ENCODE results near the gene DENND1A. TPM values are rescaled to one million over a fixed set of nuclear protein-coding genes. Genes with fewer than 3 reads are reported as not detected.
"Not testable (repeated sequence)": the region's sequence is repeated elsewhere in the genome, so short reads cannot be mapped to it uniquely, and the experiment has no call there.

Gene DENND1A
- total RNA-seq, 4 donors from 2014 or later: 19.2 to 26.9 (median 24.0) TPM

DNA sequence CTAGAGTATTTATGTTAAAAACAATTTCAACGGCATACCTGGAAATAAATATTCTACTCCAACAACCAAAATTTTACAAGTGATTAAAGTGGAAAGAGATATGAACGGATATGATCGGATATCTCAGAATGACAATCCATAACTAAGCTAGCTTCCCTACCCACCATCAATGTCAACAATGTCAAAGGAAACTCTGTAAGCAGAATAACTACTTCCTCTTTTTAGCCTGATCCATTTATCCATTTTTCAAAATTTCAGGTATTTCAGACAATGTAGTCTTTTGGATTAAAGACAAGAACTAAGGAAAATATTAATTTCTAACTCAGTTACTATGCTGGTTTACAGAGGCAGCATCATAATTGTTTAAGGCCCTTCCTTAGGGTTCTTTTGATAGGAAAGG is 188.7 kb downstream of the DENND1A start:
- Histone ChIP-seq H3K27me3 (no peaks in the 10 kb centered on the region), H3K4me3 (no peak overlapping the region), H3K9me3 (no peaks in the 10 kb centered on the region), H3K4me1 (peaks cover 9 to 28% (median 26%) of the 10 kb centered on the region in 4 donors), H3K36me3 (no peaks in the 10 kb centered on the region), H3K27ac (replicated peaks in 1 of 4) (peak overlapping the region in 1 of 4 donors; percentile 52)
- no peak for DNase-seq (ENCODE audit: extremely low spot score)
- TF ChIP-seq POLR2A (IDR thresholded peaks at IDR 0.05; ENCODE audit: low read depth) (no peak), EP300 (IDR thresholded peaks at IDR 0.05) (no peak), POLR2AphosphoS5 (IDR thresholded peaks at IDR 0.05) (no peak)
- TF ChIP-seq, protein P1, sequence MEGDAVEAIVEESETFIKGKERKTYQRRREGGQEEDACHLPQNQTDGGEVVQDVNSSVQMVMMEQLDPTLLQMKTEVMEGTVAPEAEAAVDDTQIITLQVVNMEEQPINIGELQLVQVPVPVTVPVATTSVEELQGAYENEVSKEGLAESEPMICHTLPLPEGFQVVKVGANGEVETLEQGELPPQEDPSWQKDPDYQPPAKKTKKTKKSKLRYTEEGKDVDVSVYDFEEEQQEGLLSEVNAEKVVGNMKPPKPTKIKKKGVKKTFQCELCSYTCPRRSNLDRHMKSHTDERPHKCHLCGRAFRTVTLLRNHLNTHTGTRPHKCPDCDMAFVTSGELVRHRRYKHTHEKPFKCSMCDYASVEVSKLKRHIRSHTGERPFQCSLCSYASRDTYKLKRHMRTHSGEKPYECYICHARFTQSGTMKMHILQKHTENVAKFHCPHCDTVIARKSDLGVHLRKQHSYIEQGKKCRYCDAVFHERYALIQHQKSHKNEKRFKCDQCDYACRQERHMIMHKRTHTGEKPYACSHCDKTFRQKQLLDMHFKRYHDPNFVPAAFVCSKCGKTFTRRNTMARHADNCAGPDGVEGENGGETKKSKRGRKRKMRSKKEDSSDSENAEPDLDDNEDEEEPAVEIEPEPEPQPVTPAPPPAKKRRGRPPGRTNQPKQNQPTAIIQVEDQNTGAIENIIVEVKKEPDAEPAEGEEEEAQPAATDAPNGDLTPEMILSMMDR (IDR thresholded peaks at IDR 0.05): no peak
- intact Hi-C loops (cut with DNase I): no loop called here
- WGBS: 73% methylated on average over 3 of the region's 3 CpGs

DNA sequence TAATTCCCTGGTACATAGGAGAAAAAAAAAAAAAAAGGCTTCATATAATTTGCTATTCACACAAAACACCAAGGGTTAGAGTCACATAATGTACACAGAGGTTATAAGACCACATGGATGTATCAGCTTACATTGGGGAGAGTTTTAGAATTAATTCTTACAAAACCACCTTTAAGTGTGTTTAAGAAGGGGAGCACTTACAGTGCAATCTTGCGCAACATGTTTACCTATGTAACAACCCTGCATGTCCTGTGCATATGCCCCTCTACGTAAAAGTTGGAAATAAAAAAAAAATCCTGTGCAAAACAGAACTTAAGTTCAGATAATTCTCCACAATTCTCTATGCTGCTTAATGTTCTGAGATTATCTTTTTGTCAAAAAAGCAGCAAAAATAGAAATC is 190.0 kb downstream of the DENND1A start:
- Histone ChIP-seq H3K4me1 (peaks cover 9 to 28% (median 26%) of the 10 kb centered on the region in 4 donors), H3K27me3 (no peaks in the 10 kb centered on the region), H3K9me3 (no peaks in the 10 kb centered on the region), H3K27ac (replicated peaks in 1 of 4) (no peak overlapping the region), H3K36me3 (no peaks in the 10 kb centered on the region), H3K4me3 (no peak overlapping the region)
- 97% methylated on average over 2 of the region's 2 CpGs for WGBS
- DNase-seq (ENCODE audit: extremely low spot score): no peak
- intact Hi-C loops (cut with DNase I): no loop called here
- TF ChIP-seq POLR2A (IDR thresholded peaks at IDR 0.05; ENCODE audit: low read depth) (no peak), POLR2AphosphoS5 (IDR thresholded peaks at IDR 0.05) (no peak), EP300 (IDR thresholded peaks at IDR 0.05) (no peak)
- TF ChIP-seq, protein P1 (IDR thresholded peaks at IDR 0.05): no peak

DNA sequence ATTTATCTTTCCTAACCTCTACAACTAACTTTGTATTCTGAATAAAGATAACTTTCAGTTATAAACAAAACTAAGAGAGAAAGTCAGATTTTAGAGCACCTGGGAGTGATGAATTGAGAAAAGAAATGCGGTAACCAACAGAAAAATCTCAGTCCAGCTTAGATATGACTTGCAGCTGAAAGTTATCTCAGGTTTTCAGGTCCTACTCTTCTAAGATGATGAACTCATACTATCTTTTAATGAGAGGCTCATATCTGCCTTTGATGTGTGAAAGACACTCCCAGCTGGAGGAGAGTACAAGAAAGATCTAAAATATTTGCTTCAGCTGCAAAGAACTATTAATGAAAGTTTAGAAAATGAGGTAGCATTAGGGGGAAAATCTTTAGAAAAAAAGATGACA is 190.5 kb downstream of the DENND1A start:
- intact Hi-C loops (cut with DNase I): no loop called here
- Histone ChIP-seq H3K27me3 (no peaks in the 10 kb centered on the region), H3K36me3 (no peaks in the 10 kb centered on the region), H3K9me3 (no peaks in the 10 kb centered on the region), H3K4me1 (peaks cover 9 to 28% (median 26%) of the 10 kb centered on the region in 4 donors), H3K27ac (replicated peaks in 1 of 4) (no peak overlapping the region), H3K4me3 (no peak overlapping the region)
- 100% methylated on average over 1 of the region's 1 CpG for WGBS
- TF ChIP-seq, protein P1 (IDR thresholded peaks at IDR 0.05): no peak
- TF ChIP-seq EP300 (IDR thresholded peaks at IDR 0.05): no peak
- TF ChIP-seq POLR2A (IDR thresholded peaks at IDR 0.05; ENCODE audit: low read depth): no peak
- no peak for TF ChIP-seq POLR2AphosphoS5 (IDR thresholded peaks at IDR 0.05)
- no peak for DNase-seq (ENCODE audit: extremely low spot score)

DNA sequence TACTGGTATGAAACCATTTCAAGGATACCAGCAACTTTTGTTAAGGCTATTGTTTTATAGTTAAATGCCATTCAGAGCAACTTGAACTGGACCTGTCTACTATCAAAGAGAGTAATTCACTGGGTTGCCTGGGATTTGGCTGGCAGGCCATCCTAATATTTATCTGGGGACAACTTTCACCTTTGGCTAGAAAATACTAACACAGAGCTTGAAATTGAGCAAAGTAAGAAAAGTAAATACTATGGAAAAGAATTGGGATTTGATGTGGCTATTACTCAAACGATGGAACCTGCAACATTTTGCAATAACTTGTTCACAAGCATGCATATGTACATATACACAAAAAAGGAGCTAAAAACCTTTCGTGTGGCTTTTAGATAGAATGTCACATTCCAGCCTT is 191.3 kb downstream of the DENND1A start:
- intact Hi-C loops (cut with DNase I): no loop called here
- H3K4me1 ChIP-seq: peaks cover 9 to 28% (median 26%) of the 10 kb centered on the region in 4 donors
- DNase-seq (ENCODE audit: extremely low spot score): no peak
- no peaks in the 10 kb centered on the region for H3K9me3 ChIP-seq
- no peaks in the 10 kb centered on the region for H3K27me3 ChIP-seq
- no peak overlapping the region for H3K27ac ChIP-seq (replicated peaks in 1 of 4)
- no peak overlapping the region for H3K4me3 ChIP-seq
- 92% methylated on average over 2 of the region's 2 CpGs for WGBS
- no peak for TF ChIP-seq POLR2AphosphoS5 (IDR thresholded peaks at IDR 0.05)
- no peak for TF ChIP-seq POLR2A (IDR thresholded peaks at IDR 0.05; ENCODE audit: low read depth)
- no peak for TF ChIP-seq EP300 (IDR thresholded peaks at IDR 0.05)
- TF ChIP-seq, protein P1 (IDR thresholded peaks at IDR 0.05): no peak
- no peaks in the 10 kb centered on the region for H3K36me3 ChIP-seq

DNA sequence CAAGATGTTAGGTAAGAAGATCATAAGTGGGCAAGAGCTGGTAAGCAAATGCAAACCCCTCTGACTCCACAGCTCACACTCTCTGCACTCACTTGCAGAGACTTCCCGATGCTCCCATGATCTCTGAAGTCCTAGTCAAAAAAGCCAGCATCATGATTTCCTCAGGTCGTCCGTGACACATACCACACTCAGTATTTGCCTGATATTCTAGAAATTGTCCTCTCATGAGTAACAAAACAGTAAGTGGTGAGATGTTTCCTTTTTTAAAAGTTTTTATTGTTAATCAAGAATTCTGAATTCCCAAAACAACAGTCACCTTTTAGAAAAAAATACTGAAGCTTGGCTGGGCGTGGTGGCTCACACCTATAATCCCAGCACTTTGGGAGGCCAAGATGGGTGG is 194.6 kb downstream of the DENND1A start:
- no peak for DNase-seq (ENCODE audit: extremely low spot score)
- Histone ChIP-seq H3K9me3 (no peaks in the 10 kb centered on the region), H3K27ac (replicated peaks in 1 of 4) (no peak overlapping the region), H3K4me1 (no peaks in the 10 kb centered on the region), H3K4me3 (no peak overlapping the region), H3K27me3 (no peaks in the 10 kb centered on the region), H3K36me3 (no peaks in the 10 kb centered on the region)
- WGBS: 97% methylated on average over 4 of the region's 4 CpGs
- intact Hi-C loops (cut with DNase I): no loop called here
- TF ChIP-seq, protein P1 (IDR thresholded peaks at IDR 0.05): no peak
- TF ChIP-seq POLR2AphosphoS5 (IDR thresholded peaks at IDR 0.05) (no peak), POLR2A (IDR thresholded peaks at IDR 0.05; ENCODE audit: low read depth) (no peak), EP300 (IDR thresholded peaks at IDR 0.05) (no peak)

DNA sequence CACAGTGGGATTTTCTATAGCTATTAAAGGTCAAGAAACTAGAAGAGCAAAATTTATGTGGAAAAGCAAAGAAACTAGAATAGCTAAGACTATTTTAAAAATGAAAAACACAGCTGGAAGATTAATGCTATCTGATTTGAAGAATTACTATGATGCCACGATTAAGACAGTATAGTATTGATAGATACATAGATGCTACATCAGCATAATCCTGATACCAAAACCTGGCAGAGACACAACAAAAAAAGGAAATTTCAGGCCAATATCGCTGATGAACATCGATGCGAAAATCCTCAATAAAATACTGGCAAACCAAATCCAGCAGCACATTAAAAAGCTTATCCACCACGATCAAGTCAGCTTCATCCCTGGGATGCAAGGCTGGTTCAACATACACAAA is 201.4 kb downstream of the DENND1A start:
- WGBS: 96% methylated on average over 5 of the region's 5 CpGs
- DNase-seq (ENCODE audit: extremely low spot score); H3K36me3 ChIP-seq; H3K4me3 ChIP-seq; H3K27ac ChIP-seq (replicated peaks in 1 of 4); H3K27me3 ChIP-seq; H3K9me3 ChIP-seq: not testable (repeated sequence)
- peaks cover 0 to 16% (median 14%) of the 10 kb centered on the region in 4 donors for H3K4me1 ChIP-seq
- intact Hi-C loops (cut with DNase I): loop anchor here (10.0 kb wide), 1 partner anchor 196 kb away; no protein-coding TSS in a partner anchor
